Measurements from ENCODE around the gene LRRC7.

GRCh38 chr1:69533343-69533742, 34.4 kb upstream of the LRRC7 start:
- TF ChIP-seq CTCF (IDR thresholded peaks at IDR 0.05; ENCODE audit: poor library complexity) (no peak), EZH2 (IDR thresholded peaks at IDR 0.05; ENCODE audit: borderline replicate concordance) (no peak), EZH2phosphoT487 (IDR thresholded peaks at IDR 0.05; ENCODE audit: low read depth, severe bottlenecking, unreplicated experiment) (no peak)
